Central memory CD8-positive, alpha-beta T cell (primary cell): ENCODE data around the gene SYT7.

ENCODE experiments used
- ATAC-seq: fragments of 150-1000 bp; cut with Tn5 transposase; replicated peaks from 2 replicates; pipeline ENCODE4 v1.10.0; 2022; ENCODE audit warnings: mild to moderate bottlenecking, moderate FRiP score, moderate number of reproducible peaks; ENCODE audit not compliant: poor library complexity, severe bottlenecking; ENCODE audit errors: extremely low read depth
- DNase-seq, 2 donors: peaks; one replicate each; pipeline ENCODE4 v3.0.0; 2021; ENCODE audit warnings: low spot score in 2 of 2
- H3K27ac Mint-ChIP-seq: one replicate; pipeline ENCODE4 v1.8.0; 2022; ENCODE audit warnings: low read depth, mild to moderate bottlenecking, moderate library complexity, mixed read lengths
- H3K27me3 Mint-ChIP-seq: one replicate; pipeline ENCODE4 v1.8.0; 2022; ENCODE audit warnings: mixed read lengths
- H3K36me3 Mint-ChIP-seq: one replicate; pipeline ENCODE4 v1.8.0; 2022; ENCODE audit warnings: mild to moderate bottlenecking, moderate library complexity, mixed read lengths; ENCODE audit not compliant: insufficient read depth
- H3K4me1 Mint-ChIP-seq: one replicate; pipeline ENCODE4 v1.8.0; 2022; ENCODE audit warnings: mixed read lengths
- H3K4me3 Mint-ChIP-seq: one replicate; pipeline ENCODE4 v1.8.0; 2022; ENCODE audit warnings: mild to moderate bottlenecking, moderate library complexity, mixed read lengths
- H3K9me3 Mint-ChIP-seq: one replicate; pipeline ENCODE4 v1.8.0; 2022; ENCODE audit warnings: mixed read lengths

SYT7 gene

DNA sequence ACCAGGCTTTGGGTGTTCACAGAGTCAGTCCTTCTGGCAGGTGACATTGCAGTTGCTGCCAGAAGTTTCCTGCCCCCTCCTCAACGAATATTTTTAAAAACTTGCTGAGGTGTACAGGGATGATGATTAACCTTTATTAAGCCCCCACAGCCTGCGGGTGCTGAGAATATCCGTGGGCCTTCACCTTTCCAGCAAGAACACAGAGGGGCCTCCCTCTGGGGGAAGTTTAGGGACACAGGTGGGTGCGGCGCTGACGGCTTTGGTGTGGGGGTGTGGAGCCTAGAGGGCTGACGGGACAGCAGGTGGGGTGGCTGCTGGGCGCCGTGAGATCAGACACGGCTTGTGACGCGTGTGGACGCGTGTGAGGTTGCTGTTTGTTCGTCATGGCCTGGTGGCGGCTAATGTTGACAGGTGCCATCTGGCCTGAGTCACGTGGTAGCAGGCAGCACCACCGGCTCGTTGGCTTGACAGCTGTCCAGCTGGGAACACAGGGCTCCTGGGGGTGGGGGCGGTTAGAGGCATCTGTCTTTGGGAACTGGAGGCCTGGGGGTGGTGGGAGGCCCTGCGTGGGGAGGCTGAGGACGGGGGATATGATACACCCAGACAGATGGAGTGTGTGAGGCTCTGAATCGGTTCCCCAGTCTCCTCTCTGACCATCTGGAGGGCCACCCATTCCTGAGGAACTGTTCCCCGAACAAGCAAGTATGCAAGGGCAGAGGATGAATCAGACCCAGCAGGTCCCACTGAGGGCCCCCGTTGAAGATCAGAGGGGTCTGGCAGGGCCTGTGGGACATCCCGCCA lies 84.9 kb downstream of the SYT7 start:
- Mint-ChIP-seq H3K4me3 (no peak overlapping the region), H3K27me3 (no peaks in the 10 kb centered on the region), H3K36me3 (no peaks in the 10 kb centered on the region), H3K9me3 (no peaks in the 10 kb centered on the region), H3K4me1 (no peaks in the 10 kb centered on the region), H3K27ac (no peak overlapping the region)
- ATAC-seq: no peak
- no peak for DNase-seq

DNA sequence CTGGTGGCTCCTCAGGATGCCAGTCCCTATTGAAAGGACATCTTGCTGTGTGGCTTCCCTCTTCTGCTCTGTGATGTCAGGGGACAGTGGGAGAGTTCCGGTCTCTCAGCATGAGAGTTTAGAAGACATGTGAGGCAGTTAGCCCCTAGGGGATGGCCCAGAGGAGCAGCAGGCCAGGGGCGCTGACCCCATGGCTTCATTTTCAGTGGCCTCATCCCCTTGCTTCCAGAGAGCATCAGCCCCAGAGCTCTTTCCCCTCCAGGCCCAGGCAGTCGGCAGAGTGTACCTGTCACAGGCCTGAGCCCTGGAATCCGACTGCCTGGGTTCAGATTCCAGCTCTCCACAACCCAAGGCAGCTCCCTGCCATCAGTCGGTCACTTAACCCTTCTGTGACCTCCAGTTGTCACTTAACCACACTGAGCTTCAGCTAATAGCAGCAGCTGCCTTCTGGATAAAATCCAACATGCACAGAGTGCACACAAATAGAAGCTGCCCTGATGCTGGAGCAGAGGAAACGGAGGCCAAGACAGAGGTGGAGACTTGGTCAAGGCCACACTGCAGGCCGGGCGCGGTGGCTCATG lies 86.4 kb downstream of the SYT7 start:
- Mint-ChIP-seq H3K9me3 (no peaks in the 10 kb centered on the region), H3K27ac (no peak overlapping the region), H3K36me3 (no peaks in the 10 kb centered on the region), H3K4me1 (no peaks in the 10 kb centered on the region), H3K4me3 (no peak overlapping the region), H3K27me3 (no peaks in the 10 kb centered on the region)
- no peak for DNase-seq
- no peak for ATAC-seq

DNA sequence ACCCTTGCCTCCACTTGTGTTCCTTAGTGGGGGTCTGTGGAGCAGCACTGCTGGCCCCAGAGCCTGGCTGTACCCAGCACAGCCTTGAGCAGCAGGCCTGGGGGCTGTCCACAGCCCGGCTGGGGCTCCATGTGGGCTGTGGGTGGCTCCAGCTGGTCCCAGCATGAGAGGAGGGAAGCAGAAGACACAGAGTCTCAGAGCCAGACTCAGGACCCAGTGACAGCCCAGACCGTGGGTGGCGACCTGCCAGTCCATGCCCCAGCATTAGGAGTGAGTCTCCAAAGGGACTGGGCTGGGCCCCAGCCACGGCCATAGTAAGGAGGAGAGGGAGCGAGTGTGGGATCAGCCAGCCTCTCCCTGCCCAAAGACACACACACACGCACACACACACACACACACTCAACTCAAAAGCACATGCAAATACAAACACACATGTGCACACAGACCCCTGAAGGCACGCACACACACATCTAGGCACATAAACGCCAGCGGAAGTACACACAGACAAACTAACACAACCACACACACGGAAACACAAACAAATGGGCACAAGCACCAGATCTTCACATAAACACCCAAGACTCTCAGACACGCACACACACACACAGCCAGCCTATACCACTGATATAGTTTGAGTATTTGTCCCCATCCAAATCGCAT lies 89.0 kb downstream of the SYT7 start:
- H3K27ac Mint-ChIP-seq: no peak overlapping the region
- H3K4me3 Mint-ChIP-seq: no peak overlapping the region
- H3K9me3 Mint-ChIP-seq: no peaks in the 10 kb centered on the region
- DNase-seq (no peak), ATAC-seq (no peak)
- H3K4me1 Mint-ChIP-seq: no peaks in the 10 kb centered on the region
- H3K27me3 Mint-ChIP-seq: no peaks in the 10 kb centered on the region
- H3K36me3 Mint-ChIP-seq: peaks cover 1% of the 10 kb centered on the region

DNA sequence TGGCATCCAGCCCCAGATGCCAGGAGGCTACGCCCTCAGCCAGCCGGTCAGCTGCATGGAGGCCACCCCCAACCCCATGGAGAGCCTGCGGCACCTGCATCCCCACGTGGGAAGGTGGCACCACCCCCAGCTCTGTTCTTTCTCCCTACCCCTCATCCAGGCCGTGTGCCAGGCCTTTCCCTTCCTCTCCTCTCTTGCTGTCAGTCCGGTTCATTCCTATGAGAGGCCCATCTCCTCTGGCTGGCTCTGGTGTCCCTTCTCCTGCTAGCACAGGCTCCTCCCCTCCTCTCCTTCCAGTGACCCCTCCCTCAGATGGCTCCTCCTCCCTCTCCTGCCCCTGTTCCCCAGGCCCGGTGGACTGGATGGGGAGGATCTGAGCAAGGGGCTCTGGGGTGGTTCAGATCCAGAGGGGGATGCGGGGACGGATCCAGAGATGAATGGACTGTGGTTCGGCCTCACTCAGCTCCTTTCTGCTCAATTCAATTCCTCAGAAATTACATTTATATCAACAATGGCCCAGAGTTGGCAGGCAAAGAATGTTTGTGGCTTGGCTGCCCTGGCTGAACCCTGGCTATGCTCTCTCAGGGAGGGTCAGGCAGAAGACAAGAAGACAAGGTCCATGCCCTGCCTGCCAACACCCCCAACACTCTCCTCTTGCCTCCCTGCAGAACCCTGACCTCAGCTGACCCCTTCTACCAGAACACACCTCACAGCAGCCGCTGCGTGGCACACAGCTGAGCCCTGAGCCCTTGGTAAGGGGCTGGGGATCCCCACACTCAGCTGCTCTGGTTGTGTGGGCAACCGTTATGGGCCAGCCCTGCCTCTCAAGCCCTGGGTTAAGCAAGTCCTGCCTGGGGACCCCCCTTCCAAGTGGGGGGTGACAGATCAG lies 90.8 kb downstream of the SYT7 start:
- ATAC-seq: no peak

DNA sequence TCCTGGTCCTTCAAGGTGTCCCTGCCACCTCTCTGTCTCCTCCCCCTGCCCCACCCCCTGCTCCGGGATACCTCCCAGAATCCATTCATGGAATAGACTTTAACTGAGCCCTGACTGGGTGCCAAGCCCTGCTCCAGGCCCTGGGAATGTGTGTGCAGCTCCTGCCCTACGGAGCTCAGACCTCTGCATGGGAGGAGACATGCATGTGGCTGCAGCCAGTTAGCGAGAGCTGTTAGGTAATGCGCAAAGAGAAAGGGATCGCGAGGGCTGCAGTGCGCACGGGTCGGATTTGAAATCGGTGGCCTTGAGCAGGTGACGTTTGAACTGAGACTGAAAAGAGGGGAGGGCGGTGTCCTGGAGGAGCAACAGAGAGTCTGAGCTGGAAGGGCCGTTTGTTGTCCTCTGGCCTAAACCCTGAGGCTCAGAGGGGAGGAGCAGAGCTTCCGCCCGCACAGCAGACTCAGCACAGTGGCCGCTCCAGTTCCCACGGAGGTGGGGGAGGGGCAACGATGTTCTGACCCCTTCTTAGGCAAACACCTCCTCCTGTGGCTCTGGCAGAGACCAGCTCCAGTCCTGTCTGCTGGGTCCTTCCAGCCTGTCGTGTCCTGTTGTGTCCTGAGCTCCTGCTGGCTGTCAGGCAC lies 92.1 kb downstream of the SYT7 start:
- Mint-ChIP-seq H3K27ac (no peak overlapping the region), H3K4me1 (no peaks in the 10 kb centered on the region)
- no peak for DNase-seq

More for the DNA sequence above, 90.8 kb downstream of the SYT7 start:
- H3K4me1 Mint-ChIP-seq: no peaks in the 10 kb centered on the region
- peaks cover 1% of the 10 kb centered on the region for H3K36me3 Mint-ChIP-seq
- no peaks in the 10 kb centered on the region for H3K27me3 Mint-ChIP-seq
- no peak overlapping the region for H3K4me3 Mint-ChIP-seq
- H3K27ac Mint-ChIP-seq: no peak overlapping the region
- no peaks in the 10 kb centered on the region for H3K9me3 Mint-ChIP-seq
- no peak for DNase-seq

DNA sequence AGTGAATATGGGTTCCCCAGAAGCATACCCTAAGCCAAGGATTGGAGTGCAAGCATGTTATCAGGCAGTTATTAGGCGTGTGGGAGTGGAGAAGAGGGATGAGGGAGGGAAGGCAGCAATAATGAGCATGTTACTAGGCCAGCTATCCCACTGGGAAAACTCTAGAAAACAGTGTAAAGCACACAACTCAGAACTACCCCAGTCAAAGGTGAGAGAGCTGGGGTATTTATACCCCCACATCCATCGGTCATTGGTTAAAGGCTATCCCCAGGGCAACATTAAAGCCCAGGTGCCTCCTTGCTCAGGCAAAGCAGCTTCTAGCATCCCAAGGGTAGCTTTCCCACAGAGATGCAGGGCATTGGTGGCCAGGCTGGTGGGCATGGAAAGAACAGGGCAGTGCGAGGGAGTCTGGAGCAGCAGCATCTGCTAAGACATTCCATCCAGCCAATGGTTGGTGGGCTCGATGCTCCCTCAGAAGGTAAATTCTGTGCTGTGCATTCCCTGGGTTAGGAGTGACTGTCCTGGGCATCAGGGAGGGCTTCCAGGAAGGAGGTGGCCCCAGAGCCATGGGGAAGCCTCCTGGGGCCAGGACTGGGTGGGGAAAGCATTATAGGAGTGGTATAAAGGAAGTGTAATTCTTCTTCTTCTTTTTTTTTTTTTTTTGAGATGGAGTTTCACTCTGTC lies 93.4 kb downstream of the SYT7 start:
- no peaks in the 10 kb centered on the region for H3K9me3 Mint-ChIP-seq
- H3K27me3 Mint-ChIP-seq: peaks cover 15% of the 10 kb centered on the region
- H3K36me3 Mint-ChIP-seq: peaks cover 1% of the 10 kb centered on the region
- DNase-seq: no peak
- H3K27ac Mint-ChIP-seq: no peak overlapping the region
- ATAC-seq: no peak
- no peaks in the 10 kb centered on the region for H3K4me1 Mint-ChIP-seq
- no peak overlapping the region for H3K4me3 Mint-ChIP-seq

More for the DNA sequence above, 92.1 kb downstream of the SYT7 start:
- no peaks in the 10 kb centered on the region for H3K9me3 Mint-ChIP-seq
- peaks cover 1% of the 10 kb centered on the region for H3K36me3 Mint-ChIP-seq
- H3K27me3 Mint-ChIP-seq: peaks cover 5% of the 10 kb centered on the region
- ATAC-seq: no peak
- no peak overlapping the region for H3K4me3 Mint-ChIP-seq

DNA sequence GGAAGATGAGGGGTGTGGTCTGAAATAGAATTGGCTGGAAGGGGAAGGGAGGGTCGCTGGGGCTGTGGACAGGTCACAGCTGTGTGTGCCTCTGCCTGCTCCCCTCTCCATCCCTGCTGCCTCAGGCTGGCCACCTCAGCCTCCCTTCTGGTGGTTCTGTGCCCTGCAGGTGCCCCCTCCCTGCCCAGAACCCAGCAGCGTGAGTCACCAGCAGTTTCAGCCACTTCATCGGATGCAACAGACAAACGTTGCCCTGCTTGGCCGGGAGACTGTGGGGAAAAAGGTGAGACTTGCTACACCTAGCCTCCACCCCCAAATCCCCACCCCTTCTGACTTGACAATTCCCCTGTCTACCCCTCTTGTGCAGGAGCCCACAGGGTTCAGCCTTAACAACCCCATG lies 94.1 kb downstream of the SYT7 start:
- ATAC-seq (no peak), DNase-seq (no peak)
- Mint-ChIP-seq H3K9me3 (no peaks in the 10 kb centered on the region), H3K36me3 (peaks cover 1% of the 10 kb centered on the region), H3K27me3 (peaks cover 15% of the 10 kb centered on the region), H3K4me1 (no peaks in the 10 kb centered on the region), H3K27ac (no peak overlapping the region), H3K4me3 (no peak overlapping the region)

DNA sequence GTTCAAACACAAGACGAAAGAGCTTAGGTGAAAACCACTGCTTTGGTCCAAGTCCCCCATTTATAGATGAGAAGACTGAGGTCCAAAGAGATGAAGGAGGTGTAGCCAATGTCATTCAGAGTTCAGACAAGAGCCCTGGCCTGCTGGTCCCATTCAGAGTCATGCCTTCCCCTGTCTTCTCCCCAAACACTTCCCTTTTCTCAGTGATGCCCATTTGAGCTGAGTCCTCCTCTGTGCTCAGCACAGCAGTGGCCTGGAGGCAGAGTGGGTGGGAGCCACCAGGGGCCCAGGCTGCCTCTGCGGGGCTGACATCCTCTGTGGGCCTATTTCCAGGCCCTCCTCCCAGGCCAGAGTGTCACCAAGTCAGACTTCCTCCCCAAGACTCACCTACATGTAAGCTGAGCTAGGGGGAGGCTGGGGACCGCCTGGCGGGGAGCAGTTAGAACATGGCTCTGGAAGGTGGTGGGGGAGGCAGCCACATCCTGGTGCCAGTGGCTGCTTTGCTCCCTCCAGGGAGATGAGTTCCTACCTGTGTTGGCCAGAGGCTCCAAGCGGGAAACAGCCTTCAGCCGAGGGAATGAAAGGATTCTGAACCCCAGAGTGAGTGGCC lies 94.8 kb downstream of the SYT7 start:
- Mint-ChIP-seq H3K4me3 (no peak overlapping the region), H3K4me1 (peaks cover 3% of the 10 kb centered on the region), H3K27me3 (peaks cover 15% of the 10 kb centered on the region), H3K9me3 (no peaks in the 10 kb centered on the region), H3K27ac (no peak overlapping the region), H3K36me3 (peaks cover 1% of the 10 kb centered on the region)
- ATAC-seq (no peak), DNase-seq (no peak)

DNA sequence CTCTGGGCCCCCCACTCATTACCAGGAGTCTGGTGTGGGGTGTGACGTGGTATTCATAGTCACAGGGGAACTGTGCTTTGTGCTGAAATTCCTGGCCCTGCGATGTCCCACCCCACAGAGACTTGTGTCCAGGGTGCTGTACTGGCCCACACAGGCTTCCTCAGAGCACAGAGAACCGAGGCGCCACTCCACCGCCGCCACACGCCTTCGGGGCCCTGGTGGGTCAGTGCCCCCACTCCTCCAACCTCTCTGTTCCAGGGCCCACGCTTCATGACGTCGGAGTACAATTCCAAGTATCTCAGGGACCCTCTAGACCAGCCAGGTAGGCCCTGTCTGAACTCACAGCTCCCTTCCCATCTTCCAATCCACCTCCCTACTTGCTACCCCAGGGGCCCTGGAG lies 95.8 kb downstream of the SYT7 start:
- no peak overlapping the region for H3K27ac Mint-ChIP-seq
- H3K4me3 Mint-ChIP-seq: no peak overlapping the region
- H3K27me3 Mint-ChIP-seq: peaks cover 21% of the 10 kb centered on the region
- DNase-seq: no peak
- no peaks in the 10 kb centered on the region for H3K9me3 Mint-ChIP-seq
- peaks cover 1% of the 10 kb centered on the region for H3K36me3 Mint-ChIP-seq
- no peak for ATAC-seq
- peaks cover 13% of the 10 kb centered on the region for H3K4me1 Mint-ChIP-seq

DNA sequence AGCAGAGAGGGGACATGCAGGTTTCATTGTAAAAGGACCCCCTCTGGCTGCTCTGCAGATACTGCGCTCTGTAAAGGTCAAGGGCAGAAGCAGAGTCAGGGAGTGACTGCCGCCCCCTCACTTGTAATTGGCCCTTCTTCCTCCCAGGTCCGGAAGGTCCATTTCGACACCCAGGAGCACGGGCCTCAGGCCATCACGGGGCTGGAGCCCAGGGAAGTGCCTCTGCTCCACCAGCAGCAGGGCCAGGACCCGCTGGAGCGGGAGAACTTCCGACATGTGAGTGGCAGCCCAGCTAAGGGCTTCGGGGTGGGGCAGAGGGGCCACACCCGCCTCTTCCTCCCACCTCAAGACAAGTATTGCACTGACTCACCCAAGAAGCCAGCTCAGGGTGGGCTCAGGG lies 96.3 kb downstream of the SYT7 start:
- no peak for DNase-seq
- H3K27me3 Mint-ChIP-seq: peaks cover 27% of the 10 kb centered on the region
- H3K36me3 Mint-ChIP-seq: peaks cover 1% of the 10 kb centered on the region
- no peaks in the 10 kb centered on the region for H3K9me3 Mint-ChIP-seq
- H3K4me1 Mint-ChIP-seq: peaks cover 16% of the 10 kb centered on the region
- no peak for ATAC-seq
- no peak overlapping the region for H3K27ac Mint-ChIP-seq
- H3K4me3 Mint-ChIP-seq: no peak overlapping the region

DNA sequence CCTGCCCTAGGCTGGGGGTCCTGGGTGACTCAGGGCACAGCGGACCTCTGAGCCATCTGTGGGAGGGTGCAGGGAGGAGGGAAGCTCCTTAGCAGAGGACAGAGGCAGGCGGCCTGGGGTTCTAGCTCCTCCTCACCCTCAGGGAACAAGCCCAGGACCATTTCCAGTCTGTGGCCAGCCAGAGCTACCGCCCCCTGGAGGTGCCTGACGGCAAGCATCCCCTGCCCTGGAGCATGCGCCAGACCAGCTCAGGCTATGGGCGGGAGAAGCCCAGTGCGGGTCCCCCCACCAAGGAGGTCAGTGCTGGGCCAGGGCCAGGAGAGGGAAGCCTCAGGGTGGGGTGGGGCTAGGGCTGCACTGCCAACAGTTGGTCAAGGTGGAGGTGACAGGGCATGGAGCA lies 98.4 kb downstream of the SYT7 start:
- no peak for ATAC-seq
- no peak for DNase-seq
- Mint-ChIP-seq H3K9me3 (no peaks in the 10 kb centered on the region), H3K27me3 (peaks cover 28% of the 10 kb centered on the region), H3K27ac (no peak overlapping the region), H3K36me3 (no peaks in the 10 kb centered on the region), H3K4me1 (peaks cover 23% of the 10 kb centered on the region), H3K4me3 (no peak overlapping the region)
